ENCODE results near the gene SDHC. TPM values are rescaled to one million over a fixed set of nuclear protein-coding genes. Genes with fewer than 3 reads are reported as not detected.
A peak's percentile ranks its signal among the peaks of the same experiment; 100 is the strongest.
"Not testable (repeated sequence)": the region's sequence is repeated elsewhere in the genome, so short reads cannot be mapped to it uniquely, and the experiment has no call there.

Gene SDHC
- total and polyA plus RNA-seq, 2 of the 8 experiments (the other 6 are each of a cell fraction or from before 2014, with no cell fraction given) = 224 to 305 TPM

DNA sequence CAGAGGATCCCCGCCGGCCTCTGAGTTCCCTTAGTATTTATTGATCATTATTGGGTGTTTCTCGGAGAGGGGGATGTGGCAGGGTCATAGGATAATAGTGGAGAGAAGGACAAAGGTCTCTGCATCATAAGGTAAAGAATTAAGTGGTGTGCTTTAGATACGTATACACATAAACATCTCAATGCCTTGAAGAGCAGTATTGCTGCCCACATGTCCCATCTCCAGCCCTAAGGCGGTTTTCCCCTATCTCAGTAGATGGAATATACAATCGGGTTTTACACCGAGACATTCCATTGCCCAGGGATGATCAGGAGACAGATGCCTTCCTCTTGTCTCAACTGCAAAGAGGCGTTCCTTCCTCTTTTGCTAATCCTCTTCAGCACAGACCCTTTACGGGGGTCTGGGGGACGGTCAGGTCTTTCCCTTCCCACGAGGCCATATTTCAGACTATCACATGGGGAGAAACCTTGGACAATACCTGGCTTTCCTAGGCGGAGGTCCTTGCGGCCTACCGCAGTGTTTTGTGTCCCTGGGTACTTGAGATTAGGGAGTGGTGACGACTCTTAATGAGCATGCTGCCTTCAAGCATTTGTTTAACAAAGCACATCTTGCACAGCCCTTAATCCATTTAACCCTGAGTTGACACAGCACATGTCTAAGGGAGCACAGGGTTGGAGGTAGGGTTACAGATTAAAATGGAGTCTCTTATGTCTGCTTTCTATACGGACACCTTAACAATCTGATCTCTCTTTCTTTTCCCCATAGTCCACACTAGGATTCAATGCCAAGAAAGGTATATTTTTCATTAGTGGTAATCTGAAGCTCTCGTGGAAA is 1.9 kb downstream of the SDHC start:
- H3K27ac ChIP-seq (ENCODE audit: low read depth, low read length); FAIRE-seq; H4K8ac ChIP-seq (ENCODE audit: extremely low read depth, insufficient read depth, low read length): not testable (repeated sequence)

More for the DNA sequence above, 1.9 kb downstream of the SDHC start:
- H2BK120ac ChIP-seq (replicated peaks; ENCODE audit: low read depth, low read length); H4K91ac ChIP-seq (replicated peaks; ENCODE audit: insufficient read length, low read length); H3K18ac ChIP-seq (ENCODE audit: extremely low read depth, low read length); DNase-seq (ENCODE audit: low read depth in 1 of 2, low spot score in 2 of 2); H2AFZ ChIP-seq (ENCODE audit: low read length); H2AK5ac ChIP-seq (ENCODE audit: low read depth, low read length); H3K79me1 ChIP-seq (ENCODE audit: low read depth, low read length); POLR2A ChIA-PET (ENCODE audit: partially characterized antibody); H2BK5ac ChIP-seq (ENCODE audit: low read depth, low read length); H3K4me1 ChIP-seq (replicated peaks in 1 of 4; ENCODE audit: control insufficient read depth in 3 of 4, insufficient read depth in 4 of 4, low read length in 3 of 4); H4K5ac ChIP-seq (ENCODE audit: insufficient read length, low read depth, low read length); H3K9ac ChIP-seq (replicated peaks in 1 of 4; ENCODE audit: extremely low read depth in 1 of 4, low read depth in 3 of 4, low read length in 3 of 4); H3K27me3 ChIP-seq (replicated peaks in 1 of 4; ENCODE audit: control insufficient read depth in 3 of 4, extremely low read depth in 1 of 4, insufficient read depth in 3 of 4, low read length in 3 of 4); H2BK15ac ChIP-seq (ENCODE audit: low read length); H3K9me3 ChIP-seq (ENCODE audit: insufficient read depth in 2 of 2, low read depth in 1 of 2, low read length in 1 of 2); H3K56ac ChIP-seq (replicated peaks; ENCODE audit: insufficient read length, low read depth, low read length); CTCF ChIA-PET (ENCODE audit: partially characterized antibody); H3K14ac ChIP-seq (ENCODE audit: insufficient read length); H3K23me2 ChIP-seq (ENCODE audit: low read depth, low read length); H3K23ac ChIP-seq (ENCODE audit: insufficient read length); H4K20me1 ChIP-seq (replicated peaks in 1 of 2; ENCODE audit: control insufficient read depth in 1 of 2, insufficient read depth in 2 of 2, low read length in 2 of 2); H3K4ac ChIP-seq (replicated peaks; ENCODE audit: insufficient read length, low read depth, low read length); H2BK20ac ChIP-seq (ENCODE audit: low read length); H3K36me3 ChIP-seq (ENCODE audit: control insufficient read depth in 2 of 4, insufficient read depth in 4 of 4, low read length in 3 of 4); H2BK12ac ChIP-seq (ENCODE audit: low read depth, low read length): not testable (repeated sequence)
- peak; percentile 28 for TF ChIP-seq NANOG (IDR thresholded peaks at IDR 0.05; ENCODE audit: insufficient read depth, low read depth, low read length, poor library complexity, severe bottlenecking)
- Histone ChIP-seq H3K4me3 (ENCODE audit: extremely low read depth in 1 of 4, insufficient read depth in 2 of 4, low read depth in 3 of 4, low read length in 4 of 4) (peak overlapping the region in 2 of 4 experiments; percentile 9 to 96; a peak in 3 of 8 replicates), H3K79me2 (ENCODE audit: control insufficient read depth in 1 of 2, insufficient read depth in 2 of 2, low read length in 2 of 2) (peaks cover 0 to 37% of the 10 kb centered on the region in 2 experiments; a peak in 2 of 4 replicates), H3K4me2 (ENCODE audit: insufficient read depth in 1 of 2, low read depth in 2 of 2, low read length in 2 of 2) (peak overlapping the region in 1 of 2 experiments; percentile 77)
- 78% methylated on average over 17 of the region's 17 CpGs; no CpG with 5 or more reads in 1 of the 2 experiments for WGBS, 2 experiments (ENCODE audit: extremely low coverage in 1 of 2, insufficient coverage in 1 of 2, insufficient read length in 1 of 2, insufficient replicate concordance in 2 of 2, low coverage in 1 of 2, low lambda C conversion rate in 2 of 2, missing lambda C conversion rate in 1 of 2)

Measured in H1 (cell line).